Erythroblast (primary cell): ENCODE measurements around the gene LYST.
"Not testable (repeated sequence)": the region's sequence is repeated elsewhere in the genome, so short reads cannot be mapped to it uniquely, and the experiment has no call there.

Experiments
- DNase-seq, 2 experiments: peaks; one replicate each; lab custom pipeline; 2025; lab: John Stamatoyannopoulos, UW
- GATA1 ChIP-seq: IDR thresholded peaks from 2 replicates; pipeline ENCODE4 v1.6.1; 2011; ENCODE audit warnings: low read depth, mild to moderate bottlenecking, control low read depth, low read length, moderate library complexity
- POLR2A ChIP-seq: IDR thresholded peaks from 2 replicates; pipeline ENCODE4 v1.6.1; 2011; ENCODE audit warnings: mild to moderate bottlenecking, low read length

The LYST gene

DNA sequence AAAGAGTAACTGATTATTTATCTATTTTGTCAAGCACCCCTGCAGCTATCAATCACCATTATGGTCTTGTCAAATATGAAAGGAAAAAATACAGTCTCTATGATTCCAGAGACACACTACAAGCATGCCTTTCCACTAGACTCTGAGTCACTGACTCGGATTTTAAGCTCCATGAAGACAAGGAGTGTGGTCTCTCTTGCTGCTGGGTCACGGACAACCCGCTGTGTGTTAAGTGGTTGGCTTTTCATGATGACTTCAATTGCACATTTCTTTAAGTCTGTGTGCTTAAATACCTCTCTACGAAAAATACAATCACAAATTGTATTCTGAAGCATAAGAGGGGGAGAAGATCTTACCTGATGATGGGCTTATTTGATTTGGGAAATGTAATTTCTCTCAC is 203.1 kb downstream of the LYST start:
- TF ChIP-seq GATA1 (no peak), POLR2A (no peak)
- DNase-seq = no peak

DNA sequence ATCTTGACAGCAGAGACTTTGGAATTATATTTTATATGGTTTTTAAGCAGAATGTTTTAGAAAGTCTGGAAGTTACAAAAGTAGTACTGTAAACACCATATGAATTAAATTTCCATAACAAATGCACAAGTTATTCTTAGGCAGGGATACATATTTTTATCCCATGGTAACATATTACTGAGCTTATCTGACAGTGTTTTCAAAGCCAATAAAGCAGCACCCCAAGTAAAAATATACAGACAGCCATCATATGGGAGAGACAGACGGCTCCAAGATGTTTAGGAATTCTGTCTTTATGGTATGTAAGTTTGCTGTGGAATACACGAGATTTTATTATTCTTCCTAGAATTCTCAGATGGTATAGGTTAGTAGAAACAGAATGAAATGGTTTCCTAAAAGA is 205.1 kb downstream of the LYST start:
- no peak for TF ChIP-seq GATA1
- TF ChIP-seq POLR2A = no peak
- no peak for DNase-seq

DNA sequence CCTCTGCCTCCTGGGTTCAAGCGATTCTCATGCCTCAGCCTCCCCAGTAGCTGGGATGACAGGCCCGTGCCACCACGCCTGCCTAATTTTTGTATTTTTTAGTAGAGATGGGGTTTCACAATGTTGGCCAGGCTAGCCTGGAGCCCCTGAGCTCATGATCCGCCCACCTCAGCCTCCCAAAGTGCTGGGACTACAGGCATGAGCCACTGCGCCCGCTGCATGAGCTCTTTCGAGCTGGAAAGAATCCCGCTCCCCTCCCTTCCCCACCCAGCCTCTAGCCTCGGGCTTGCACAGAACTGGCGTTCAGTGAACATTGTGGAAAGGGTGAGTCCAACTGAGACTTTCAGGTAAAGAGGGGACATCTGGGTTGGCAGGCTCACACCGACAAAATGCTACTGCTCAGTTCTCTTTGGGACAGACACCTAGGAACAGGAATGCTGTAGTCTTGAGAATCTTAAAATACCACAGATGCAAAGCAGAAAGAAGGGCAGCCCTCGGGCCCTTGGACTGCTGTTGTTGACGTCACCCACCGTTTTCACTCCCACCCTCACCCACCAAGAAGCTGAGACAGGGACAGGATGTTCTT is 207.4 kb downstream of the LYST start:
- TF ChIP-seq POLR2A = no peak
- no peak for TF ChIP-seq GATA1
- no peak for DNase-seq

DNA sequence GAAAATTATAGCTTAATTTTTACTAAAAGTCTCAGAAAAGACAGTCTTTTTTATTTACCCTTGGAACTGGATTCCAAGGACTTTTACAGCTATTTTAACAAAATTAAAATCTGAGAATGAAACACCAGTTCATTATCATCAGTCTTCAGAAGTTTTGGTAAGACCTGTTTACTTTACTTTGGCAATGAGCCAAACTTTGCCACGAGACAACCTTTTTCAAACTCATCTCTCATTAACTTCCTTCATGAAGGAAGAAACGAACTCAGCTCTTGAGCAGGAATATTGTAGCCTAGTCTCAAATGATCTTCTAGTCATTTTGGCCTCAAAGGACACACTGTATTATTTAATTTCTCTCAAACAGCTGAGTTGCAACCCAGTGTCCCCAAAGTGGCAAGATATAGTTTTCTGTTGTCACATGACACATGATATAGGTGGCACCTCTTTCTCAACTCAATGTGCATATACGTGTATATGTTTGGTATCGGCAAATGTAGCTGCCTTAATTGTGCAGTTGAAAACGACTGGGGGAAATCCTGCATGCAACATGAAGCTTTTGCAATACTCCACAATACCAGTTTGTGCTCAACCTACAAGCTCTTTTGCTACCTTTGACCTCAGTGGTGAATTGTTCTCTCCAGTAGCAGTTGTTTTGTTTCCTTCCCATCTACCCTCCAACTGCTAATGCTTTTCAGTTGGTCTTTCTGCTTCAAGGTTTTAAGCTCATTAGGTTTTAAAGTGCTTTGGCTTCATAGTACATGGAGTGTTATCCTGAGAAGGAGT is 208.8 kb downstream of the LYST start:
- peak in 1 of 2 experiments; percentile 14 for DNase-seq

DNA sequence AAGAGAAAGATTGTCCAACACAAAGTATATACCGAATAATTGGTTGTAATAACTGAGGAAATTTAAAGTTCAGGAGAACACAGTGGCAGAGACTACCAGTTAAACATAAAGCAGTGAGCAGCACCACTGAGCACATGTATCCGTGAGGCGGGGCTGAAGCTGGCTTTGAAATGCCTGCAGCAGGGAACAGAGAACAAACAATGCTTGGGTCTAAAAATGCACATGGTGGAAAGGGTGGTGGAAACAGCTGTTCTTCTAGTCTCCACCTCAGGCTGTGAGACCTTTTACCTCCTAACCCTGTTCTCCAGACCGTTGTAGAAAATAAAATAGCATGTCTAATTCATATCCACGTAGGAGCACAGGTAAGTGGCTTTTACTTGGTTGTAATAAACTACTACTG is 209.4 kb downstream of the LYST start:
- TF ChIP-seq GATA1 = no peak
- no peak for DNase-seq

More for the DNA sequence above, 208.8 kb downstream of the LYST start:
- TF ChIP-seq GATA1 (no peak), POLR2A (no peak)

DNA sequence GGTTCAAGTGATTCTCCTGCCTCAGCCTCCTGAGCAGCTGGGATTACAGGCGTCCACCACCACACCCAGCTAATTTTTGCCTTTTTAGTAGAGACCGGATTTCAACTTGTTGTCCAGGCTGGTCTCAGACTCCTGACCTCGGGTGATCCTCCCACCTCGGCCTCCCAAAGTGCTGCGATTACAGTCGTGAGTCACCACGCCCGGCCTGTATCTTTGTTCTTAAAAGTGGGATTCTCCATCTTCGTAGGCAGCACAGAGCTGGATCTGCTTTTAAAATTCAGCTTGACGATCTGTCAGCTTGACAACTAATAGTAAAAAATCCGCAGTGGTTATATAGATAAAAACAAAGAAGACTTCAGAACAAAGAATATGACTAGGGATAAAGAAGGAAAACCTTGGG is 214.3 kb downstream of the LYST start:
- TF ChIP-seq POLR2A (no peak), GATA1 (no peak)
- DNase-seq = no peak

DNA sequence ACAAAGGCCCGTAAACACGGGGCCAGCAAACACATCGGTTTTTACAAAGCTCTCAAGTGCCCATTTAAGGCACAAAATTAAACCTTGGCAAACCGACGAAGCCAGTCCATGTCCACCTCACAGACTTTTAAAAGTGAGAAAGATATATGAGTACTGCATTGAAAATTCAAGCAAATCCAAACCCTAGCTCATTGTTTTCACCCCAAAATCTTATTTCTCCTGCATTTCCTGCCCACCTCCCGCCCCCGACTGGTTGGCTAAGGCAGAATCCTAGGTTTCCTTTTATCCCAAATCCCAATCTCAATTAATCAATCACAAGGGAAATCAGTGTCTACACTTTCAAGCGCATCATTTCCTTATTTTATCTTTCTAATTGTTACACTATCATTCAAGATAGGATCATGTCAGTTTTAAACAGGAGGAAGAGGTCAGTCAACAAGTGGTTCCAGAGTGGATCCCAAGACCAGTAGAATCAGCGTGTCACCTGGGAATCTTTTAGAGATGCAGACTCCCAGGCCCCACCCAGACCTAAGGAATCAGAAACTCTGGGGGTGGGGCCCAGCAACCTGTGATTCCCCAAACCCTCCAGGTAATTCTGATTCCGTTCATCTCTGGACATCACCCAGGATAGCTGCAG is 215.4 kb downstream of the LYST start:
- no peak for DNase-seq
- TF ChIP-seq POLR2A (no peak), GATA1 (no peak)

DNA sequence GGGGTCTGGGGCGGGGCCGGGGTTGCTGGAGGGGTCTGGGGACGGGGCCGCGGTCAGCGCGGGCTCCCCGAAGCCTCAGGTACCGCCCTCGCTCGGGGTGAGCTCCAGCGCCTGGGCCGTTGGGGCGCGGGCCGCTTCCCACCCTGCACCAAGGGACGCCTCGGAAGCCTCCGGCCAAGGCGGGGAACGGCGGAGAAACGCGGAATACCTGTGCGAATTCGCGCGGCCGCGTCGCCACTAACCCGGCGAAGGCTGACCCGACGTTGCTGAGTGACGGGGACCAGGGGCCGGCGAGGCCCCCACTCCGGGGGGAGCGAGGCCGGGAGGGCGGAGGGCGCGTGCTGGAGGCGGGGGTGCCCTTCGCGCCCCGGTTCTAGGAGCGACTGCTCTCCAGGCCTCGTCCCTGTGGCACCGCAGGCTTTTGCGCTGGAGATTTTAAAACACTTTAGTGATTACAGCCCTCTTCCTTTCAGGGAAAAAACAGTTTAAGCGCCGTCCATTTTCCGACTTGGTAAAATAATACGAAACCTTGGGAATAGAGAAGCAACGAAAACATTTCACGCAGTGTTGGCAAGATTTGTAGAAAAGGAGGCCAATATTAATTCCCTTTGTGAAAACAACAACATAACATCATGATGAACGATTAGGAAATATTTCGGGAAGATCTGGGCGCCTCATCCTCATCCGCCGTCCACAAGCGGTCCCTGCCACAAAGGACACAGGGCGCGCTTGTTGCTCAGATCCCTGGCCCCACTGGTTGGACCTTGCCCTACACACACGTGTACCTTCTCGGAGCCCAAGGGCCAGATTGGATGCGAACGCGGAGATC is 216.2 kb downstream of the LYST start:
- TF ChIP-seq POLR2A (no peak), GATA1 (no peak)
- DNase-seq = no peak

DNA sequence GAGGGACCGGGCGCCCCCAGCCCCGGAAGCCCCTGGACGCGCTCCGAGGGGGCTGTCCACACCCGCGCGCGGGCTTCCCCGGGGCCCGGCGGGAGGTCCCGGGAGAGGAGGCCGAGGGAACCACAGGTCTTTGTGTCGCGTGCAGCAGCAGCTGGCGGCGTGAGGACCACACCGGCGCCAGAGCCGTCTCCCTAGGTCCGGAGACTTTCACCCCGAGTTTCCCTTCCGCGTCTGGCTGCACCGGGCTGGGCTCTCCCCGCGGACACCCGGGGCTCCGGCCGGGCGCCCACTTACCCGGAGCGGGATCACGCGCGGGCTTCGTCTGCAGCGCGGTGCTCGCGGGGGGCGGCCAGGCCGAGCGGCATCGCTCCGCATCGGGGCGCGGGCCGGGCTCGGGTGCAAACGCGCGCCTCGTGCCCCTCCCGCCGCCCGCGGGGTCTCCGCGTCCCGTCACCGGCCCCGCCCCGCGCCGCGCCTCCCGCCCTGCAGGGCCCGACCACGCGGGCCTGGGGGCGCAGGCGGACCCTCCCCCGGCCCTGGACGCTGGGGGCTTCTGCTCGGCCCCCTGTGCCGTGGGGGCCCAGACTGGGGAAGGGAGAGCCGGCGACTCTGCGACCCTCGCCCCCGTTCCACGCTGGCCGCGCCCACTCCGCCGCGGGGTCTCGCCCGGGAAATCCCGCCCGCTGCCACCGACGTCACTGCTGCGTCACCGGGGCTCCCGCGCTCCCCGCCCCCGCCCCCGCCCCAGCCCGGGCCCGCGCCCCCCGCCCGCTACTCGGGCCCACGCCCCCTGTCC is 217.1 kb downstream of the LYST start, which contains the start of gene GNG4:
TSS of gene GNG4 (minus strand) at position 417 of the 796 bp plus-strand sequence. CDS start 65,946 bp downstream, outside the sequence.
- no peak for TF ChIP-seq GATA1
- TF ChIP-seq POLR2A = no peak
- DNase-seq = peak in 1 of 2 experiments; percentile 17

DNA sequence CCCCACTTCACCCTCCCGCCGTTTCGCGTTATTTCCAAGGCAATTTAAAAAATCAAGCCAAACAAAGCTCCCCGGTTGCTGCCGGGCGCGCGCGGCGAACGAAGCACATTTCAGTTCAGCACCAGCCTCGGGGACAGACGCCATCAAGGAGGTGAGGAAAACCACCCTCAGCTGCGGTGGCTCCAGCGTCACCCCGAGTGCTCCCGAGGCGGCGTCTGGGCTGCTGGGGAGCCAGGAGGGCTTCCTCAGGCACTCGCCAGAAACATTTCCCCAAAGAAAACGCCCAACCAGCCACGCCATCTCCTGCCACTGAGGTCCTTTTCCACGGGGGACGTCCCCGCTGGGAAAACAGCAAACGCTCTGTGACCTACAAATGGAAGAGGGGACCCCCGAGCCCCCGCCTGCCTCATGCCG is 217.7 kb downstream of the LYST start:
- TF ChIP-seq GATA1 (no peak), POLR2A (no peak)
- DNase-seq = peak; percentile 53 to 65

DNA sequence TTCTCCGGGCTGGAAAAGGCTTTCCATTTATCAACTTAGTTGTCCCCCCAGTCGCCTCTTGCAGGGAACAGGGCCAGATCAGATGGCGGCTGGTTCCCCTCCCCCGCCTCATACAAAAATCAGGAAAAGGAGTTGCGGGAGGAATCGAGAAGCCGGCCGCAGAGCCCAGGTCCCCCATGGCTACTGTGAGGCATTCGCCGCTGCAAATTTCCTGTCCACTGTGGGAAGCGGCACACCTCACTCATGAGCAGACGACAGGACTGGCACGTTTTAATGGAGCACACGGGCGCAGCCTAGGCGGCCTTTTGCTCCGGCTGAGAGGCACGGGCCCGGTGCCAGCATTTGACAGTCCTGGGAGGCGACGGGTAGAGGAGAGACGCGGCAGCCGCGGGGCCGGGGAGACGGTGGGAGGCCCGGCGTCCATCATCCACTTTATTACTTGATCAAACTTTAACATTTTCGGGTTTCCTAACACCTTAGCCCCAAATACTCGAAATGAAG is 218.2 kb downstream of the LYST start:
- DNase-seq = peak in 1 of 2 experiments; percentile 24
- TF ChIP-seq POLR2A (no peak), GATA1 (no peak)

DNA sequence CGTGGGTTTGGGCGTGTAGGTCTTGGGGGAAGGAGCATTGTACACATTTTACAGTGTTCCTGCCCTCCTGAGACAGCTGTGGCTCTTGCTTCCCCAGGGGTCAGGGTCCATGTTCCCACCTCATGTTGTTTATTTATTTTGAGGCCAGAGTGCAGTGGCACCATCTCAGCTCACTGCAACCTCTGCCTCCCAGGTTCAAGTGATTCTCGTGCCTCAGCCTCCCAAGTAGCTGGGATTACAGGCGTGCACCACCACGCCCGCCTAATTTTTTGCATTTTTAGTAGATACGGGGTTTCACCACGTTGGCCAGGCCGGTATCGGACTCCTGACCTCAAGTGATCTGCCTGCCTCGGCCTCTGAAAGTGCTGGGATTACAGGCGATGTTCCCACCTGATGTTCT is 219.2 kb downstream of the LYST start:
- DNase-seq = not testable (repeated sequence)

DNA sequence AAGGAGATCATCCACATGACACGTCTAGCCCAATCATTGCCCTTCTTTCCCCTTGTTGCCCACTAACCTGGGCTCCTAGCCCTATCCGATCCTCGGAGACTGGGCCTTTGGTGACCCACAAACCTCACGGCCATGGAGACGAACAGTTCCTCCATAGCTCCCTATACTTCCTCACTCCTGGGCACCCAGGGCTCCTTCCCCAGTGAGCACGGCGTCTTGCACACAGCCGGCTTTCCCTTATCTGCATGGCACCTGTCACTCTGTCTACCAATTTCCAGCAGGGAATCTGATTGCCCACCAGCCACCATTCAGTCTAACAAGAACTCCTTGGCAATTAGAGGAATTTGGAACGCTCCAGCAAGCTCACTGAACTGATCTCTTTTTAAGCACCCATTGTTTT is 220.2 kb downstream of the LYST start:
- TF ChIP-seq GATA1 = no peak
- DNase-seq = no peak

DNA sequence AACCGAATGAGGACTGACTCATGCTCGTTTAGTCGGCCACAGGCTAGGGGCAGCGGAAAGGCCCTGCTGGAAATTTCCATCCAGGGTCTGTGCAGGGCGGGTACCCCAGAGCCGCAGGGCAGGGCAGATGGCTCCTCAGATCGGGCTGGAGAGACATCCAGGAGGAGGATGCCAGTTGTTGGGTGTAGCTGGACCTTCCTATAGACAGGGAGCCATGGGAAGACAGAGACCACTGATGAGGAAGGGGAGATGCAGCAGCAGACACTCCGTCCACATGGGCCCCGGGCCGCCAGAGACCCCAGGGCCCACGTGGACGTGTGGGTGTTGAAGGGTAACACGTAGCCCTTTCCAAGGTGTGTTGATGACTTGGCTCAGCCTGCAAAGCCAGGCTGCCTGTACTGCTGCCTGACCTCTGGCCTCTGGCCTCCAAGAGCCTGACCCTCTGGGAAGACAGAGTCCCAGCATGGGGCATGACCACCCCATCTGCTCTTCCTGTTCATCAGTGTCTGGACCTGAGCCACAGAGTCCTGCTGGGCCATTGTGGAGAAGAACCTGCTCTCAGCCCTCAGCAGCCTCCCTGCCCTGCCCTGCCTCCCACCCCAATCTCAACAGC is 221.9 kb downstream of the LYST start:
- TF ChIP-seq GATA1 = no peak
- no peak for TF ChIP-seq POLR2A
- no peak for DNase-seq
